Subcutaneous adipose tissue (tissue), 4 donors: ENCODE data around the gene SEPHS2. TPM values are rescaled to one million over a fixed set of nuclear protein-coding genes. Genes with fewer than 3 reads are reported as not detected.

ENCODE experiments used
- total RNA-seq, 4 donors: library from RNA; depleted of rRNA; stranded (reverse); fragments of >200 nt; gene quantifications; one replicate each; pipeline ENCODE4 v1.1.0, GENCODE V29; 2016
- TF ChIP-seq, protein P1 (sequence below): fragments of 450-650 bp; IDR thresholded peaks from one replicate; pipeline ENCODE4 v1.5.1; 2016; ENCODE audit warnings: low read depth, mild to moderate bottlenecking, control low read depth, antibody characterized with exemption, moderate library complexity

Gene SEPHS2
- total RNA-seq, 4 donors from 2014 or later, result 27.7 to 42.3 (median 29.4) TPM

GRCh38 chr16:30446203-30446595 lies 525 bp upstream of the SEPHS2 start:
- TF ChIP-seq, protein P1, sequence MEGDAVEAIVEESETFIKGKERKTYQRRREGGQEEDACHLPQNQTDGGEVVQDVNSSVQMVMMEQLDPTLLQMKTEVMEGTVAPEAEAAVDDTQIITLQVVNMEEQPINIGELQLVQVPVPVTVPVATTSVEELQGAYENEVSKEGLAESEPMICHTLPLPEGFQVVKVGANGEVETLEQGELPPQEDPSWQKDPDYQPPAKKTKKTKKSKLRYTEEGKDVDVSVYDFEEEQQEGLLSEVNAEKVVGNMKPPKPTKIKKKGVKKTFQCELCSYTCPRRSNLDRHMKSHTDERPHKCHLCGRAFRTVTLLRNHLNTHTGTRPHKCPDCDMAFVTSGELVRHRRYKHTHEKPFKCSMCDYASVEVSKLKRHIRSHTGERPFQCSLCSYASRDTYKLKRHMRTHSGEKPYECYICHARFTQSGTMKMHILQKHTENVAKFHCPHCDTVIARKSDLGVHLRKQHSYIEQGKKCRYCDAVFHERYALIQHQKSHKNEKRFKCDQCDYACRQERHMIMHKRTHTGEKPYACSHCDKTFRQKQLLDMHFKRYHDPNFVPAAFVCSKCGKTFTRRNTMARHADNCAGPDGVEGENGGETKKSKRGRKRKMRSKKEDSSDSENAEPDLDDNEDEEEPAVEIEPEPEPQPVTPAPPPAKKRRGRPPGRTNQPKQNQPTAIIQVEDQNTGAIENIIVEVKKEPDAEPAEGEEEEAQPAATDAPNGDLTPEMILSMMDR, result no peak

- TF ChIP-seq, protein P1, result no peak
These were observed 596 bp downstream of the SEPHS2 start for GRCh38 chr16:30445149-30445407.

GRCh38 chr16:30444231-30445148 lies 1.2 kb downstream of the SEPHS2 start:
- TF ChIP-seq, protein P1, result no peak

- TF ChIP-seq, protein P1, result no peak
These were observed 2.0 kb downstream of the SEPHS2 start for GRCh38 chr16:30443631-30444030.

DNA sequence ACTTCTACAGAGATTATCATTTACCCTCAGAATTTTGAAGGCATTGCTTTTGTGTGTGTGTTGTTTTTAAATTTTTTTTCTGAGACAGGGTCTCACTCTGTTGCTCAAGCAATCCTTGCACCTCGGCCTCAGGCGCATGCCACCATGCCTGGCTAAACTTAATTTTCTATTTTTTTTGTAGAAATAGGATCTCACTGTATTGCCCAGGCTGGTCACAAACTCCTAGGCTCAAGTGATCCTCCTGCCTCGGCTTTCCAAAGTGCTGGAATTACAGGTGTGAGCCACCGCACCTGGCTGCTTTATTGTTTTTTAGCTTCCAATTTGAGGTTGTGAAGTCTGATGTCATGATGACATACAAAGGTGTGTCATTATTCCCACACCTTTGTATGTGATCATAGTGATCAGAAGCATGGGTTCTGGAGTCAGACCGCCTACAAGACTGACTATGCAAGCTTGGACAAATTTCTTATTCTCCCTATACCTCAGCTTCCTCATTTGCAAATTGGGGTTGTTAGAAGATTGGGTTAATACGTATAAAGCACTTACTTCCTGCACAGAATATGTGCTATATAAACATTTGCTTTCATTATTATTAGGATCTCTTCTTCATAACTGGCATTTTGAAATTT lies 5.8 kb downstream of the SEPHS2 start:
- TF ChIP-seq, protein P1, result no peak

DNA sequence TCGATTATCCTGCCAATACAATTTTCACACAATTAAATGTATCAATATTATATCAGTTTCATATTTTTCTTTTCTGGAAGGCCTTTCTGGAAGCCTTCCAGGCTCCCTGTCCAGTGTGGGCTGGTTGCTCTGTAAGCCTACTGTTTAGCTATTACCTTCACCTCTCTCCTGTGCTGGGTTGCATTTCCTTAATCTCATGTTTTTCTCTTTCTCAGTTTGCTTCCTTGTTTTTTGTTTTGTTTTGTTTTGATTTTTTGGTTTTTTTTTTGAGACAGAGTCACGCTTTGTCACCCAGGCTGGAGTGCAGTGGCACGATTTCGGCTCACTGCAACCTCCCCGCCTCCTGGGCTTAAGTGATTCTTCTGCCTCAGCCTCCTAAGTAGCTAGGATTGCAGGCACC lies 6.8 kb downstream of the SEPHS2 start:
- TF ChIP-seq, protein P1, result no peak

DNA sequence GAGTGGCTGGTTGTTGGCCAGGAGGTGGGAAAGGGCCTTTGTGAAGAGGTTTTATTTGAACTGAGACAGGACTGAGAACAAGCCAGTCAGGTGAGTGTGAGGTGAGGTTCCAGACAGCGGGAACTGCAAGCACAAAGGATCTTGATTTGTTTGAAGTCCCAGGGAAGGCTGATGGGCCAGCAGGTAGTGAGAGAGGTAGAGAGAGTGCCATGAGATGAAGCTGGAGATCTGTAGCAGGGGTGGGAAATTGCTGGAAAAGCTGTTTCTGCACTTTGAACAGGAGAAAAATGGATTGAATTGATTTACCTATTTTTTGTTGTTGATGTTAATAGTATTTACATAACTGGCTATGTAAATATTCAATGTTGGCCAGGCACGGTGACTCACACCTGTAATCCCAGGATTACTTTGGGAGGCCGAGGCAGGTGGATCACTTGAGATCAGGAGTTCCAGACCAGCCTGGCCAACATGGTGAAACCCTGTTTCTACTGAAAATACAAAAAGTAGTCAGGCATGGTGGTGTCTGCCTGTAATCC lies 8.1 kb downstream of the SEPHS2 start:
- TF ChIP-seq, protein P1, result no peak
